GM13976 (cell line): ENCODE measurements around the gene DIS3L2.

Experiments used
- DNase-seq: peaks from one replicate; pipeline ENCODE4 v3.0.0; 2012; ENCODE audit warnings: low spot score
- in situ Hi-C: fragments of 300-500 bp; cut with MboI; formaldehyde crosslinking; loops from one replicate; pipeline ENCODE4 v1.12.0; 2022; ENCODE audit warnings: low sequenced_read_pairs, mixed read lengths, inconsistent platforms; ENCODE audit not compliant: unreplicated experiment
- TF ChIP-seq, protein P1 (sequence below): IDR thresholded peaks from 2 replicates; pipeline ENCODE4 v1.5.1; 2012; ENCODE audit warnings: borderline replicate concordance, mild to moderate bottlenecking; ENCODE audit not compliant: insufficient read depth; ENCODE audit errors: extremely low read depth, missing control alignments, control extremely low read depth

The DIS3L2 gene

DNA sequence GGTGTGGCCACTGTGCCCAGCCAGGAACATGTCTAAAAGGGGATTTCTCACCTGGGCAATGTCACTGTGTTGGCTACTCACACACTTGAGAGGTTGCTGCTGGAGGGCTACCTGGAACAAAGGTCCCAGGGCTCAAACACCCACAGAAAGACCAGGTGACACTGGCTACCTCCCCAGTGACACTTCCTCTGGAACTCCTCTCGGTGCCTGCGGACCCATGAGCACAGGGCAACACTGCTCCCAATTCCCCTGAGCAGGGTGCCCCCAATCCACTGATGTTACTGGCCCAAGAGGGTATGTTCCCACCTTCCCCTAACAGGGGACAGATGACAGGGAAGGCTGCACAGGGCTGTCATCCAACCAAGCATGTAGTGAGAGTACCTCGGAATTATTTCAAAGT, 41.1 kb upstream of the DIS3L2 start:
- no peak for DNase-seq
- in situ Hi-C loops = loop anchor here (10.0 kb wide), 1 partner anchor 394 kb away; no protein-coding TSS in a partner anchor
- TF ChIP-seq, protein P1, sequence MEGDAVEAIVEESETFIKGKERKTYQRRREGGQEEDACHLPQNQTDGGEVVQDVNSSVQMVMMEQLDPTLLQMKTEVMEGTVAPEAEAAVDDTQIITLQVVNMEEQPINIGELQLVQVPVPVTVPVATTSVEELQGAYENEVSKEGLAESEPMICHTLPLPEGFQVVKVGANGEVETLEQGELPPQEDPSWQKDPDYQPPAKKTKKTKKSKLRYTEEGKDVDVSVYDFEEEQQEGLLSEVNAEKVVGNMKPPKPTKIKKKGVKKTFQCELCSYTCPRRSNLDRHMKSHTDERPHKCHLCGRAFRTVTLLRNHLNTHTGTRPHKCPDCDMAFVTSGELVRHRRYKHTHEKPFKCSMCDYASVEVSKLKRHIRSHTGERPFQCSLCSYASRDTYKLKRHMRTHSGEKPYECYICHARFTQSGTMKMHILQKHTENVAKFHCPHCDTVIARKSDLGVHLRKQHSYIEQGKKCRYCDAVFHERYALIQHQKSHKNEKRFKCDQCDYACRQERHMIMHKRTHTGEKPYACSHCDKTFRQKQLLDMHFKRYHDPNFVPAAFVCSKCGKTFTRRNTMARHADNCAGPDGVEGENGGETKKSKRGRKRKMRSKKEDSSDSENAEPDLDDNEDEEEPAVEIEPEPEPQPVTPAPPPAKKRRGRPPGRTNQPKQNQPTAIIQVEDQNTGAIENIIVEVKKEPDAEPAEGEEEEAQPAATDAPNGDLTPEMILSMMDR = no peak

DNA sequence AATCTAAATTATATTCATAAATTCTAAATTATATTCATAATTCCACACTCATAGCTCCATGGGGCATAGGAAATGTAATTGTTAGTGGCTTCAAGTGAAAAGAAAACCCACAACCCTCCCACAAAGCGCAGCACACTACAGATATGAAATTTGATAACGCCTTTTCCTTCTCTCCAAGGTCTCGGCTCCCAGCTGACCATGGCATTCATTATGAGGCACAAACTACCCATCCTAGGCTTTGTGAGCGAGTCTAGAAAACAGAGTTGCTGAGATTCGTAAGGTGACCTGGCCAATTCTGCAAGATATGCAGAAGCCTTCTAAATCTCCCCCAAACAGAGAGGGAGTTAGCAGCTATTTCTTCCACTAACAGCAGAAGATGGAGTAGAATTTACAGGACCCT, 40.7 kb upstream of the DIS3L2 start:
- TF ChIP-seq, protein P1 = no peak
- in situ Hi-C loops = loop anchor here (10.0 kb wide), 1 partner anchor 394 kb away; no protein-coding TSS in a partner anchor
- DNase-seq = no peak

DNA sequence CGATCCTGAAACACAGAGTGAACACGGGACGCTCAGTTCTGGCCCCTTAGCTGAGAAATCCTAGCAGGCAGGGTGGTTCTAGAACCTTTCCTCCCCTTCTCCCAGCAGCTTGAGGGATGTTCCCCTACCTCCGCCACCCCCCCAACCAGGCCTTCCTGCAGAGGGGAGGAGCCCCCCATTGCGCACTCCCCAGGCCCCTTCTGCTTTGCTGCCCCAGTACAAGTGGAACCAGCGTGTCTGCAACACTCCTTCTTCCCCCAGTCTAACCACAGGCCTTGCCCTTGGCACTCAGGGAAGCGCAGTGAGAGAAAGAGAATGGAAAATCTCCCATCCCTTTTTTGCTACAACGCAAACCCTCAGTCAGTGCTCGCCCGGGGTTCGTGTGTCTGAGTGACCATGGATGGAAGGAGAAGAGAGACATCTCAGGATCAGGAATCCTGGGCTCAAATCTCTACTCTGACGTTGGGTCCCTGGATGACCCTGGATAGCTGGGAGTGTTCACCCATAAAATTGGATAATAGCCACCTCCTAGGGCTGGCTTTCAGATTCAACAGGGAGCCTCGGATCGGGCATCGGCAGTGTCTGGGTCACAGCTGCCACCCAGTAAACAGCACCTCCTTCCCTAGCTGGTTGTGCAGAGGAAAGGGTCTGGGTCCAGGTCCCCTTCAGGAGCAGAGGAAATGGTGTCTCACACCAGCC, 39.1 kb upstream of the DIS3L2 start:
- in situ Hi-C loops = loop anchor here (10.0 kb wide), 1 partner anchor 392 kb away; no protein-coding TSS in a partner anchor
- TF ChIP-seq, protein P1 = no peak
- no peak for DNase-seq

DNA sequence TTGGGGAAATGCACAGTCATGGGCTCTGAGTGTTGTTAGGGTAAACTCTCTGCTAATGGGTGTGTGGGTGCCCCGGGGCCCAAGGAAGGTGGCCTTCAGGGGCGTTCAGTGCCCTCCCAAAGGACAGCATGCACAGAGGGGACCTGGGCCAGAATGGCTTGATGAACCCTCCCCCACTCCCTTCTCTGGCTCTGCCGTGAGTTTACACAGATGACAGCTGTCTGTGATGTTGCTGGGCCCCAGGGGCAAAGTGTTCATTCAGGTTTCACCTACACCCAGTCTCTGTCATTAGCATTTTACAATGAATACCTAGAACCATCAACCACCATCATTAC, 38.5 kb upstream of the DIS3L2 start:
- in situ Hi-C loops = loop anchor here (10.0 kb wide), 1 partner anchor 392 kb away; no protein-coding TSS in a partner anchor
- TF ChIP-seq, protein P1 = no peak
- no peak for DNase-seq

DNA sequence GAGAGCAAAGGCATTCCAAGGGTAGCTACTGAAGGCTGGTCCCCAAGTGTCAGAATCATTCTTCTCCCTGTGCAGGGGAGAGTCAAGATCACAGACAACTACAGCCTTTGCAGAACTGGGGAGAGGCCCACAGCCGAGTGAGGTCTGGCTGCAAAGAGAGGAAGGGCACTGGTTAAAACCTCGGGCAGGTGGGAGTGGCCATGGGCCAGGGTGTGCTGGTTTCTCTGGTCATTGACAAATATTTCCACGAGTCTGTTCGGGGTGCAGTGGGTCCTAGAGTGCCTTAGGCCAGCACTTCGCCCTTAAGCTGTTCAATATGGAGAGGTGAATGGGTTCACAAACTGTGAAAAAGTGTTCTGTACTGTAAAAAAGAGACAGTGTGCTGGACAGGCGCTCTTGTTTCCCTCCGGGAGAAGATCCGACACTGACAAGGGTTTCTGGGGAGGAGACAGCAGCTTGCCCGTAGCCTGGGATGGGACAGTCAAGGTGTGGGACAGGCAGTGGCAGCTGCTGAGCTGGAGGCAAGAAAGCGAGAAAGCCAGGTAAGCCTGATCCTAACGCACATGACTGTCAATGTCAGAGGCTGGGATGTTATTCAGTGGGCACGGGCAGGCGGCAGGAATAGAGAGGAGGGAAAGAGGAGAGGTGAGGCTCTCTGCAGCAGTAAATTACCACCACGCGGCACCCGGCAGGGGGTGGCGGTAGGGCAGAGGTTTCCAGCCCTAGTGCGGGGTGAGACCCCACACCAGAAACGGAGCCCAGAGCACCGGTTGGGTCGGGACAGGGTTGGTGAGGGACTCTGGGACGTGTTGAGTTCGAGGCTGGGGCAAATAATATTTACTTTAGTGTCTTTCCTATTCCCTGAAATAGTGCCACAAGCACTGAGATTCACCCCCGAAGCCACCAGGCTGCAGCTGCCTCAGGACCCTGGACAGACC, 37.3 kb upstream of the DIS3L2 start:
- in situ Hi-C loops = loop anchor here (10.0 kb wide), 1 partner anchor 391 kb away; no protein-coding TSS in a partner anchor
- TF ChIP-seq, protein P1 = no peak
- no peak for DNase-seq

DNA sequence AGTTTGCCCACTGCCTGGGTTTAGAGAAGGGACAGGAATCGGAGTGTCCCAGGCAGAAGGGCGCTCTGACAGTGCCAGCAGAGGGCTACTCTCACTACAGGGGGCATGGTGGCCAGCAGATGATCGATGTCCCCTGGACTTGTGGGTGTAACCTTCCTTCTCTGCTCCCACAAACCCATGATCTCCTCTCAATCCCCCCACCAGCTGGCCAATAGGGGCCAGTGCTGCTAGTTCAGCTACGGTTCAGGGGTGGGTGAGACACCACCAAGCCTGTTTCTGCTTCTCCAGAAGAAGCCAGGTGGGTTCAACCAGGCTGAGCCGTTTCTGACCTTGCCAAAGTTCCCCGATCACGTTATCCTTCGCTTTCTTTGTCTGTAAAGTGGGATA, 36.6 kb upstream of the DIS3L2 start:
- DNase-seq = no peak
- in situ Hi-C loops = loop anchor here (5.0 to 10.0 kb wide), 2 partner anchors 212 to 390 kb away; no protein-coding TSS in a partner anchor
- TF ChIP-seq, protein P1 = no peak
